Measurements from ENCODE around the gene LRRC43. TPM values are rescaled to one million over a fixed set of nuclear protein-coding genes. Genes with fewer than 3 reads are reported as not detected.
A peak's percentile ranks its signal among the peaks of the same experiment; 100 is the strongest.

LRRC43 gene
- total RNA-seq, 2 experiments from 2014 or later = not detected

- Histone ChIP-seq H3K27ac (ENCODE audit: low read depth, low read length, poor library complexity, severe bottlenecking) (no peak overlapping the region), H3K4me1 (ENCODE audit: insufficient read depth, low read length, poor library complexity, severe bottlenecking) (no peaks in the 10 kb centered on the region), H3K9me3 (ENCODE audit: low read length) (no peaks in the 10 kb centered on the region), H3K79me2 (ENCODE audit: insufficient read depth, low read depth, low read length) (no peaks in the 10 kb centered on the region), H3K4me2 (ENCODE audit: low read length) (no peak overlapping the region), H2AFZ (ENCODE audit: low read length) (no peak overlapping the region), H4K20me1 (ENCODE audit: insufficient read depth, low read length) (no peaks in the 10 kb centered on the region), H3K4me3 (ENCODE audit: low read depth, low read length, poor library complexity, severe bottlenecking) (no peak overlapping the region), H3K9me2 (ENCODE audit: insufficient read depth, low read length) (no peaks in the 10 kb centered on the region), H3K36me3 (ENCODE audit: insufficient read depth, low read length) (no peaks in the 10 kb centered on the region)
- DNase-seq (ENCODE audit: low spot score) = peak; percentile 79
- POLR2A ChIA-PET = interaction anchor here (0.6 to 1.3 kb wide), 4 partner anchors 19 to 1654 kb away, joined by 3 to 6 read pairs (median 6); no protein-coding TSS in a partner anchor
- BruUV-seq (replicated peaks) = no TSS peak
- CTCF ChIA-PET (ENCODE audit: unreplicated experiment) = interaction anchor here (0.6 kb wide), 2 partner anchors 35 to 227 kb away, joined by 3 to 9 read pairs; partner anchors contain the start of gene DIABLO
- TF ChIP-seq CTCF (conservative IDR thresholded peaks at IDR 0.05; ENCODE audit: low read length) (peak; percentile 92), EZH2phosphoT487 (IDR thresholded peaks at IDR 0.05; ENCODE audit: borderline replicate concordance, low read depth, low read length) (no peak)
- intact Hi-C loops (cut with micrococcal nuclease; ENCODE audit: unreplicated experiment) = loop anchor here (1.0 to 5.0 kb wide), 4 partner anchors 39 to 274 kb away; partner anchors contain the start of gene CFAP251
Observed at GRCh38 chr12:122190842-122191668, 8.1 kb downstream of the LRRC43 start.

GRCh38 chr12:122192441-122192840 is 9.5 kb downstream of the LRRC43 start:
- no peak overlapping the region for H3K27ac ChIP-seq (ENCODE audit: low read depth, low read length, poor library complexity, severe bottlenecking)
- no peaks in the 10 kb centered on the region for H3K79me2 ChIP-seq (ENCODE audit: insufficient read depth, low read depth, low read length)
- no peaks in the 10 kb centered on the region for H3K9me2 ChIP-seq (ENCODE audit: insufficient read depth, low read length)
- H3K4me1 ChIP-seq (ENCODE audit: insufficient read depth, low read length, poor library complexity, severe bottlenecking) = peaks cover 4% of the 10 kb centered on the region
- H3K36me3 ChIP-seq (ENCODE audit: insufficient read depth, low read length) = no peaks in the 10 kb centered on the region
- ChIA-PET POLR2A (no interaction called here), CTCF (ENCODE audit: unreplicated experiment) (no interaction called here)
- H3K4me3 ChIP-seq (ENCODE audit: low read depth, low read length, poor library complexity, severe bottlenecking) = no peak overlapping the region
- no peaks in the 10 kb centered on the region for H3K9me3 ChIP-seq (ENCODE audit: low read length)
- H3K4me2 ChIP-seq (ENCODE audit: low read length) = no peak overlapping the region
- TF ChIP-seq CTCF (conservative IDR thresholded peaks at IDR 0.05; ENCODE audit: low read length) (no peak), EZH2phosphoT487 (IDR thresholded peaks at IDR 0.05; ENCODE audit: borderline replicate concordance, low read depth, low read length) (no peak)
- intact Hi-C loops (cut with micrococcal nuclease; ENCODE audit: unreplicated experiment) = loop anchor here (5.0 kb wide), 3 partner anchors 40 to 275 kb away; partner anchors contain the start of gene CFAP251
- H2AFZ ChIP-seq (ENCODE audit: low read length) = no peak overlapping the region
- no peak for DNase-seq (ENCODE audit: low spot score)
- no TSS peak for BruUV-seq (replicated peaks)
- no peaks in the 10 kb centered on the region for H4K20me1 ChIP-seq (ENCODE audit: insufficient read depth, low read length)

GRCh38 chr12:122194804-122195203 is 11.9 kb downstream of the LRRC43 start:
- Histone ChIP-seq H3K4me1 (ENCODE audit: insufficient read depth, low read length, poor library complexity, severe bottlenecking) (peaks cover 4% of the 10 kb centered on the region), H3K4me3 (ENCODE audit: low read depth, low read length, poor library complexity, severe bottlenecking) (no peak overlapping the region), H3K4me2 (ENCODE audit: low read length) (no peak overlapping the region), H4K20me1 (ENCODE audit: insufficient read depth, low read length) (no peaks in the 10 kb centered on the region), H3K79me2 (ENCODE audit: insufficient read depth, low read depth, low read length) (no peaks in the 10 kb centered on the region), H3K36me3 (ENCODE audit: insufficient read depth, low read length) (no peaks in the 10 kb centered on the region), H3K27ac (ENCODE audit: low read depth, low read length, poor library complexity, severe bottlenecking) (no peak overlapping the region), H2AFZ (ENCODE audit: low read length) (no peak overlapping the region), H3K9me2 (ENCODE audit: insufficient read depth, low read length) (no peaks in the 10 kb centered on the region), H3K9me3 (ENCODE audit: low read length) (no peaks in the 10 kb centered on the region)
- no peak for DNase-seq (ENCODE audit: low spot score)
- intact Hi-C loops (cut with micrococcal nuclease; ENCODE audit: unreplicated experiment) = loop anchor here (5.0 kb wide), 3 partner anchors 43 to 278 kb away; partner anchors contain the start of gene CFAP251
- TF ChIP-seq CTCF (conservative IDR thresholded peaks at IDR 0.05; ENCODE audit: low read length) (no peak), EZH2phosphoT487 (IDR thresholded peaks at IDR 0.05; ENCODE audit: borderline replicate concordance, low read depth, low read length) (no peak)
- no TSS peak for BruUV-seq (replicated peaks)
- ChIA-PET CTCF (ENCODE audit: unreplicated experiment) (no interaction called here), POLR2A (no interaction called here)

All from OCI-LY7 (cell line).